GM19455 (cell line): ENCODE results near the gene PIK3R5.

ENCODE experiments used
- ATAC-seq: cut with Tn5 transposase; IDR thresholded peaks from one replicate; pipeline ENCODE4 v1.9.1; 2021; ENCODE audit not compliant: unreplicated experiment

PIK3R5 gene

DNA sequence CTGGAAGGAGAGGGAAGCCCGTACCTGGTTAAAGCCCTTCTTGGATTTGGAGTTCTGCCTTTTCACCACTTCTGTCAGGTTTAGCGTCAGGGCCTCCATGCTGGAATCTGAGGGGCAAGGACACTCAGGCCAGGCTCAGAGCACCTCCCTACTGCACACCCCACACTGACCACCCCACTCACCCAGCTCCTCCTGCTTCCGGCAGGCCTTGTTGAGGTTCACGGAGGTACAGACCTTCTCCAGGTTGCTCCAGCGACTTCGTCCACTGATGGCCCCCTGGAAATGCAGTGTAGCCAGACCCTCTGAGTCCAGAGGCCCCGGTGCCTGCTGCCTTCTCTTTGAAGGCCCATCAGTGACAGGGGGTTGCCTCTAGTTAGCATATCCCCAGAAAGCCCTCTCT is 83.9 kb downstream of the PIK3R5 start:
- ATAC-seq: no peak

- no peak for ATAC-seq
Observed at GRCh38 chr17:8880466-8880865, 85.0 kb downstream of the PIK3R5 start.

DNA sequence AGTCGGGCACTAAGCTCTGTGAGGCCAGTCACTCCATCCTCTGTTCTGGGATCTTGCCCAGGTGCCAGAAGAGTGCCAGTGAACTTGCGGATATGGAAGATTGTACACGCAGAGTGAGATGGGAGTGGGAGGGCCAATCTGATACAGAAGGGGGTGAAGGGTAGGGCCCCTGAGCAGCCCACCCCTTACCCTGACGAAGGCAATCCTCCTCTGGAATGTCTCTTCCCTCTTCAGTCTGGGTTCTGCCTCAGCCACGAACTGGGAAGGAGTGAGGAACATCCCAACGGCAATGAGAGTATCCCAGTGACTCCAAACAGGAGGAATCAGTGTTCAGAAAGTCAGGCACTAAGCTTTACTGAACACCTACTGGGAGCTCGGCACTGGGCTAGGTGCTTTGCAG is 86.1 kb downstream of the PIK3R5 start:
- ATAC-seq: no peak

GRCh38 chr17:8877984-8878383 is 87.5 kb downstream of the PIK3R5 start:
- ATAC-seq: no peak

DNA sequence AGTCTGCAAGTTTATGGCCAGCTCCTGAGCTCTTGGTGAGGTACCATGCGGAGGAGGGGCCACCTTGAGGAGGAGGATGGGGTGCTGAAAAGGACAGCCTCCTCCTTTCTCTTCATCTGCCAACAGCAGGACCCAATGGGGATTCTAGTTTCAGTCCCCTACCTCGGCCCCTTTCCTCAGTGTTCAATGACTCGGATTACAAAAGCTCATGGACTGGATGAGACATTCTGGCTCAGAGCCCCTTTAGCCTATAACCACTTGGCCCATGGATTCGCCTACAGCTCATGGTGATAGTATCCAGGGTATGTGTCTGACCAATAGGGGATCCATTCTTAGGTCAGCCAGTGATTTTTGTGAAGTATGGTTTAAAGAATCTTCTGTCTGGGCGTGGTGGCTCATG is 89.5 kb downstream of the PIK3R5 start:
- no peak for ATAC-seq

GRCh38 chr17:8875436-8875835 is 90.1 kb downstream of the PIK3R5 start:
- no peak for ATAC-seq

GRCh38 chr17:8873801-8874715 is 91.4 kb downstream of the PIK3R5 start:
- no peak for ATAC-seq

GRCh38 chr17:8872705-8873435 is 92.6 kb downstream of the PIK3R5 start:
- ATAC-seq: no peak

DNA sequence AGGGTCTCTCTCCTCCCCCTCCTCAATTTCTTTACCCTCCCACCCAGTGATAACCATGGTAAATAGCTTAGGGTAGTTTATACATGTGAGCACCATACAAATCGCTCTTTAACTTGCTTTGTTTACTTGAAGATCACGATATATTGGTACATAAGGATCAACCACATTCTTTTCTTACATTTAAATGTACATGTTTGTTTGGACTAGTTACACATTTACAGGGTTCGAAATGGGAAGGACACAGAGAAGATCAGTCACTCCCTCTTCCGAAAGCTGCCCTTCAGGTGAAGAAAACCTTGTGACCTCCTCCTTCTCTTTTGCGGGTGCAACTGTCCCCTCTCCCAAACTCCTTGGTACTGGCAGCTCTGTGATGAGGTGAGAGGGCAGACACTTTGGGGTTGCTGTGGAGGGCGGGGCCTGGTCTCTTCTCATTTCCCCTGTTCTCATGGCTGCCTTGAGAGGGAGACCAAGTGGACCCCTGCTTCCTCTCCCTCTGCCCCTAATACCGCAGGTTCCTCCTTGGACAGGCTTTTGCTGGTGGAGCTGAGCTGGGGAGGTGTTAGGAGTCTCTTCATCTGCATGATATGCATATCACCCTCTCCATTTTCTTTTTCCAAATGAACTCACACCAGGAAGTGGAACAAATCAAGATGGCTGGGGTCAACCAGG is 93.3 kb downstream of the PIK3R5 start:
- ATAC-seq: no peak

GRCh38 chr17:8871081-8871581 is 94.4 kb downstream of the PIK3R5 start:
- no peak for ATAC-seq

GRCh38 chr17:8870406-8871040 is 95.0 kb downstream of the PIK3R5 start:
- no peak for ATAC-seq

DNA sequence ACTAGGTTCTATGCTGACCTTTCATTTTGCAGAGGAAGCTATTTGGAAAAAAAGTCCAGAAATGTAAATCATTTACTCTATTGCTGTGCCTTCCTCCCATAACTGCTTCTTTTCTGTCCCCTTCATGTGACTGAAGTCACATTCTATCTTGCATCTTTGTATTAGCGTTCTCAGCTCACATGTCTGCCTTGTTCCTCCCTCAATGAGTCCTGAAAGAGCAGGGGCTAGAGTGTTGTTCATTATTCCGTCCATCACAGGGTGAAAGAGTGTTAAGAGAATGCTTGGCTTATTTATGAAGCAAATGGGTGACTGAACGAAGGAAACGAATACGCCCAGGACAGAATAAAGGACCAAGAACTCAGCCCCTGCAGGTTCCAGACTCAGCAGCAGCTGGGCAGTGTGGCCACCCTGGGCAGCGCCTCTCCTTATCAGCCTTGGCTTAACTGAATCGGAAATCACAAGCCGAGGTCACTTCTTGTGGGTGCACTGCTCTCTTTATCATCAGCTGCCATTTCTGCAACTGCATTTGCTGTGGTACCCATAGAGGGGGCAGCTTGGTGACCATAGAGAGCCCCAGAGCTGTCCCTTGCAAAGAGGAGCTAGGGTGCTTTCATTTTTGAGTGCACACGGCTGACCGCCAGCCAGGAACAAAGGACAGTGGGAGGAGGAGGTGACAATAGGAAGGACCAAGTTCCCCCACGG is 96.2 kb downstream of the PIK3R5 start:
- ATAC-seq: no peak

DNA sequence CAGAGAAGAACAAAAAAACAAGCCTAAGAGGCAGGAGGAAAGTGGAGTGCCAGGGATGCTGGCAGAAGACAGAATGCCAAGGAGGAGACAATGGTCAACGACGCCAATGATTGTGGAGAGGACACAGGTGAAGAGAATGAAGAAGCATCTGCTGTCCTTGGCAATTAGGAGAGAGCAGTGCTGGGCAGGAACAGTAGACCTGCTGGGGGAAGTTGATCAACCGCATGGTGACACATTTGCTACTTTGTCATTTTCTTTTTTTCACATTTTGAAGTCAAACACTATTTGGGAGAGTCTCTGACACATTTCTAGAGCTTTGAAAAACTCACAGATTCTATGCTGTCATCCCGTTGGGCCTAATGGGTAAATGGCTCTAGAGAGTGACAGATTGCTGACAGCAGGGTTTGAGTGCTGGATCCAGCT is 97.0 kb downstream of the PIK3R5 start:
- ATAC-seq: no peak

- ATAC-seq: no peak
Observed at GRCh38 chr17:8868092-8868491, 97.4 kb downstream of the PIK3R5 start.

DNA sequence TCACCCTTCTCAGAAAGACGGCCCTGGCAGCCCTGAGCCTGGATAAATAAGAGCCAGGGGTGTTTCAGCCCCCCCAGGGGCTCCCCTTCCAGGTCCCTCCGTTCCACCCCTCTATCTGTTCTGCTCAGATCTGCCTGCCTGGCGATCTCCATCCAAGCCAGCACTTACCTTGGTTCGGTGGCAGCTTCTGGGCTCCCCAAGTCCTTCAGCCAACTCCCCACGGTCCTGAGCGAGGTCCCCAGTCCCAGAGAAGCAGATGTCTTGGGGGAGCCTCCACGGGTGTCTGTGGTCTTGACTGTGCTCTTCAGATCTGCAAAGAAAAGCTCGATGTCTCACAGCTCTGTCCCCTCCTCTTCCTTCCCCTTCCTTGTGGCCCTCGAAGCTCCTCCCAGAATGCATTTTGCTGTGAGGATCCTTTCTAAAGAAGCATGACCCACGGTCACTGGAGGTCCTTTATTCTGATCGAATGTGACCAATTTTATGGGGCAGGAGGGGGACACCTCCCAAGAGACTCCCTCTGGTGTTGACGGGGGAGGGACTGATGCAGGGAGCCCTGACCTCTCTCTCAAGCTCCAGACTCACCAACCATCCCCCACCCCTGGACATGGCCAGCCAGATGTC is 98.0 kb downstream of the PIK3R5 start, which contains the start of gene PIK3R6:
TSS of gene PIK3R6 (minus strand) at position 314 of the 621 bp plus-strand sequence. CDS start 17,880 bp downstream, outside the sequence.
- no peak for ATAC-seq

GRCh38 chr17:8865811-8866210 is 99.7 kb downstream of the PIK3R5 start:
- no peak for ATAC-seq

- ATAC-seq: no peak
Observed at GRCh38 chr17:8865385-8865784, 100.1 kb downstream of the PIK3R5 start.

GRCh38 chr17:8862213-8863056 is 103.1 kb downstream of the PIK3R5 start:
- ATAC-seq: no peak
